Neural cell (in vitro differentiated cells): ENCODE measurements around the gene KRT82.

ENCODE experiments used
- CTCF ChIP-seq: fragments of 450-650 bp; IDR thresholded peaks from 2 replicates; pipeline ENCODE4 v1.5.1; 2014; ENCODE audit warnings: antibody characterized with exemption, mild to moderate bottlenecking, moderate library complexity; ENCODE audit not compliant: poor library complexity, severe bottlenecking
- EP300 ChIP-seq: fragments of 450-650 bp; conservative IDR thresholded peaks from 2 replicates; pipeline ENCODE4 v1.6.1; 2014; ENCODE audit warnings: antibody characterized with exemption, mild to moderate bottlenecking, moderate library complexity; ENCODE audit not compliant: poor library complexity, severe bottlenecking
- EZH2 ChIP-seq: fragments of 200-600, 300-800 bp; shearing (Covaris generic), sonication (generic); IDR thresholded peaks from 2 replicates; pipeline ENCODE4 v1.6.1; 2014; ENCODE audit warnings: antibody characterized with exemption, low read length, borderline replicate concordance, mild to moderate bottlenecking; ENCODE audit not compliant: insufficient read depth, poor library complexity, severe bottlenecking
- MXI1 ChIP-seq: fragments of 450-650 bp; conservative IDR thresholded peaks from 2 replicates; pipeline ENCODE4 v1.6.1; 2014; ENCODE audit warnings: antibody characterized with exemption, mild to moderate bottlenecking; ENCODE audit not compliant: poor library complexity, severe bottlenecking
- POLR2AphosphoS5 ChIP-seq: IDR thresholded peaks from 2 replicates; pipeline ENCODE4 v1.6.1; 2012
- REST ChIP-seq: IDR thresholded peaks from 2 replicates; pipeline ENCODE4 v1.6.1; 2012; ENCODE audit warnings: borderline replicate concordance
- SMC3 ChIP-seq: fragments of 450-650 bp; conservative IDR thresholded peaks from 2 replicates; pipeline ENCODE4 v1.6.1; 2014; ENCODE audit warnings: antibody characterized with exemption, mild to moderate bottlenecking, moderate library complexity; ENCODE audit not compliant: poor library complexity
- TAF1 ChIP-seq: IDR thresholded peaks from 2 replicates; pipeline ENCODE4 v1.6.1; 2012; ENCODE audit warnings: low read depth

- TF ChIP-seq POLR2AphosphoS5 (no peak), TAF1 (no peak), EZH2 (no peak), CTCF (no peak), REST (no peak), MXI1 (no peak), SMC3 (no peak), EP300 (no peak)
Observed at GRCh38 chr12:52398176-52398575, 8.0 kb downstream of the KRT82 start.
